Measurements from ENCODE around the gene ZNF683.
A peak's percentile ranks its signal among the peaks of the same experiment; 100 is the strongest.
"Not testable (repeated sequence)": the region's sequence is repeated elsewhere in the genome, so short reads cannot be mapped to it uniquely, and the experiment has no call there.

ZNF683 gene

DNA sequence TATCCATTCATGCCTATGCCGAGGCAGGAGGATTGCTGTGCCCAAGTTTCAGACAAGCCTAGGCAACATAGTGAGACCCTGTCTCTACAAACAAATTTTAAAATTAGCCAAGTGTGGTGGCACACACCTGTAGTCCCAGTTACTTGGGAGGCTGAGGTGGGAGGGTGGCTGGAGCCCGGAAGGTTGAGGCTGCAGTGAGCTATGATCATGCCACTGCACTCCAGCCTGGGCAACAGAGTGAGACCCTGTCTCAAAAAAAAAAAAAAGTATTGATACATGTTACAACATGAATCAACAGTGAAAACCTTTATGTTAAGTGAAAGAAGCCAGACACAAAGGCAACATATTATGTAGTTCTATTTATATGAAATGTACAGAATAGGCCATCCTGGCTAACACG lies 12.5 kb upstream of the ZNF683 start:
- not testable (repeated sequence) for DNase-seq (ENCODE audit: low read depth)

DNA sequence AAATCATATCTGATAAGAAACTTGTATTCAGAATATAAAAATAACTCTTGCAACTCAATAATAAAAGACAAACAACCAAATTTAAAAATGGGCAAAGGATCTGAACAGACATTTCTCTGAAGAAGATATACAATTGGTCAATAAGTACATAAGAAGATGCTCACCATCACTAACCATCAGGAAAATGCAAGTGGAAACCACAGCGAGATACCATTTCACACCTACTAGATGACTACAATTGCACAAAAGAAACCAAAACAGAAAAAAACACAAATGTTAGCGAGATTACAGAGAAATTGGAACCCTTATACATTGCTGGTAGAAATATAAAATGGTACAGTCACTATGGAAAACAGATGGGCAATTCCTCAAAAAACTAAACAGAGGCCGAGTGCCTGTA lies 11.5 kb upstream of the ZNF683 start:
- no peak for DNase-seq (ENCODE audit: low read depth)

DNA sequence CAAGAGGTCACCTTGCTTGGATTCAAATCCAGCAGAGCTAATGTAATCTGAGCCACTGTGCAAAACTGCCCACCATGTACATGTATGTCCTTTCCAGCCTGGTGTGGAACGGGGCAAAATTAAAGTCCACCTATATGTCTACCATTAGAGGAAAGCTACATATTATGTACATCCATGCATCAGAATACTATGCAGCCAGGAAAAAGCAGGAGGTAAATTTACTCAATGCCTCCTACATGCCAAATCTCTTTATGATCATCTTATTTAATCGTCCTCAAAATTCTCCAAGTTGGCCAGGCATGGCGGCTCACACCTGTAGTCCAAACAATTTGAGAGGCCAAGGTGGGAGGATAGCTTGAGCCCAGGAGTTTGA lies 6.3 kb upstream of the ZNF683 start:
- DNase-seq (ENCODE audit: low read depth): no peak

DNA sequence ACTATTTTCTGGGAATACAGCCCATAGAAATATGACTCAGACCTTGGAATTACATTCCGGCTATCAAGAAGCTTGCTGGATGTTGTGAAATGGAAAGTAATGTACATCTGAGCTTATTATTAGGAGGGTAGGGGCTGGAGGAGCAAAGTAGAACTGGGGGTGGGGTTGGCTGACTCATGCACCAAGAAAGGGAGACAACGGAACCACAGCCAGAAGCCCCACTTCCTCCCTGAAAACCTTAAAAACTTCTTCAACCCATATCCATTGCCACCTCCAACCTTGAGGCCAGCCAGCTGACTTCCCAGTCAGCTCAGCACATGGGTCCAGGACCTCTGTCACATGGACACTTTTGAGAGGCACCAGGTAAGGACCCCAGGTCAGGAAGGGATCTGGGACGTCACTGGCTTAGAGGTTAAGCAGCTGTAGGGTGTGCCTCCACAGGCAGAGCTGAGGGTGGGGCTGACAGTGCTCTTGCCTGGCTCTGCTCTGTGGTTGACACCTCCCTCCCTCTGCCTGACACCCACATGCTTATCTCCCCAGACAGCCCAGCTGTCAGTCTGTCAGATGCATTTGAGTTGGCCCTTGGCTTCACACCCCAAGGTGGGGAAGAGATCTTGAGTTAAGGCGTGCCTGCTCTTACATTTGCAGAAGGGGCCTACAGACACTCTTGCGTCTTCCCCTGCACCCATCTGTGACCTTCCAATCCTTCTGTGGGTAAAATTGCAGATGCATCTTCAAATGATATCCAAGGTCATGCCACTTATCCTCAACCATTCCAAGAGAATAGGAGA lies 5.7 kb upstream of the ZNF683 start:
- peak; percentile 70 for DNase-seq (ENCODE audit: low read depth)

DNA sequence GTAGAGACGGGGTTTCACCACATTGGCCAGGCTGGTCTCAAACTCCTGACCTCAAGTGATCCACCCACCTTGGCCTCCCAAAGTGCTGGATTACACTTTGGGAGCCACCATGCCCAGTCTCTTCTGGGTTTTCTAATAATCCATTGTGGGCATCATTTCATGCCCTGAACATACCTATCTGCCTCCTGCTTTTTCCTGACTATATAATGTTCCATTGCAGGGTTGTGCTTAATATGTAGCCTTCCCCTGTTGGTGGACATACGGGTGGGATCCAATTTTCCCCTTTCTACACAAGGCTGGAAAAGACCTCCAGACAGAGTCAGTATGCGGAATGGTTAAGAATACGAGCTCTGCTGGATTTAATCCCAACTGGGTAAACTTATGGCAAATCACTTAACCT lies 3.5 kb upstream of the ZNF683 start:
- DNase-seq (ENCODE audit: low read depth): no peak

DNA sequence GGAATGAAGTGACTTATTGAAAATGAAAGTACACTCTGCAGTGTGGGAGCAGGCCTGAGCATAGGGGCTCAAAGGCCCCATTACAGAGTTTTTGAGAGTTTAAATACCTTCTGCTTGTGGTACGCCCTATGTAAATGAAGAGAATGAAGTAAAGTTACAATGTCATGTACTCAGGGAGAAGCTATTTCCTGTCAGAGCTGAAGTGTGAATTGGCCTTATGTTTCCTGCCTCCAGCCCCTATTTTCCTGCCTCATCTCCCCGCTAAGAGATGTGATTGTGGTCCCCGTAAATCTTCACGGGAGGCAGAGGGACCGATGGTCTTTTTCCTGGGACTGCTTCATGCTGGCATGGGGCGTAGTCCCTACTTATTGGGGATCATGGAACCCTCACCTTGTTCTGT lies 2.5 kb upstream of the ZNF683 start:
- no peak for DNase-seq (ENCODE audit: low read depth)

DNA sequence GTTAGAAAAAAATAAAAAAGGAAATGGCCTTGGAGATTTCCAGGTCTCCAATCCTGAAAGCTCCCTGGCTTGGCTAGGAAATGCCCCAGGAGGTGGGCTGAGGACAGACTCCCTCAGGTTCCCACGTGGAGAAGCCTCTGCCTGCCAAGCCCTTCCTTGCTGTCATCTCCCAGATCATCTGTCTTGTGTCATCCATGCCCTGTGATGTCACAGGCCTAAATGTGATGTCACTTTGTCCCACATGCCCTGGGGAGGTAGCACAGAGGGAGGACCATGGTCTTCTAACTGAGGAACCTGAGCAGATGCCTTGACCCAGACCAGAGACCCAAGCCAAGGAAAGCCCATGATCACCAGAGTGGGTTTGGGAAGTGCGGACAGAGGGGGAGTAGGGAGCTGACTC lies 1.8 kb upstream of the ZNF683 start:
- DNase-seq (ENCODE audit: low read depth): not testable (repeated sequence)

DNA sequence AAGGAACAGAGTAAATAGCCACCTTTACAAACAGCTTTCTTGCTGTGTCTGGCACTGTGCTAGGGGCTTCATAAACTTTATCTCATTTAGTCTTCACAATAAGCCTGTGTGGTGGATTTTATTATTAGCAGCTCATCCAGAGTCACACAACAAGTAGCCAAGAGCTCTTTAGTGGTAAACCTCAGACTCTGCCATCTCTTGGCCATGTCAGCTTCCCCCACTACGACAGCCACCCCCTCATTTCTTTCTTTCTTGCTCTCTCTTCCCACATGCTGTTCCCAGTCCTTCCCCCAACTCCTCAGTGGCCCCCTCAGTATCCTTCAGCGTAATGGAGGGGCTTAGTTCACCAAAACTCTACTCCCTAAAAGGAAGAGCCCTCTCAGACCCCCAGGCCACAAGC lies 1.2 kb upstream of the ZNF683 start:
- DNase-seq (ENCODE audit: low read depth): no peak

DNA sequence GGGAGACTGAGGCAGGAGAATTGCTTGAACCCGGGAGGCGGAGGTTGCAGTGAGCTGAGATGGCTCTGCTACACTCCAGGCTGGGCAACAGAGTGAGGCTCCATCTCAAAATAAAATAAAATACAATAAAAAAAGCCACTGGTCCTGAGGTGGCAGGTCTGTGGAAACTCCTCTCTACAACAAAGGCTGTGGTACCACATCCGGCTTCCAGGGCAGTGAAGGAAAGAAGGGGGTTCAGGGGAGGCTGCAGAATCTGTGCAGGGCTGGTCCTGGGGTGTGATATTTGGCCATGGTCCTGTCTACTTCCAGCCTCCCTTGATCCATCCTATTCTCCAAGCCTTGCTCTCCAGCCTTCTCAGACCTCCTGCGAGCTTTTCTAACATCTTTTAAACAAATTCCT lies 731 bp upstream of the ZNF683 start:
- DNase-seq (ENCODE audit: low read depth): no peak

DNA sequence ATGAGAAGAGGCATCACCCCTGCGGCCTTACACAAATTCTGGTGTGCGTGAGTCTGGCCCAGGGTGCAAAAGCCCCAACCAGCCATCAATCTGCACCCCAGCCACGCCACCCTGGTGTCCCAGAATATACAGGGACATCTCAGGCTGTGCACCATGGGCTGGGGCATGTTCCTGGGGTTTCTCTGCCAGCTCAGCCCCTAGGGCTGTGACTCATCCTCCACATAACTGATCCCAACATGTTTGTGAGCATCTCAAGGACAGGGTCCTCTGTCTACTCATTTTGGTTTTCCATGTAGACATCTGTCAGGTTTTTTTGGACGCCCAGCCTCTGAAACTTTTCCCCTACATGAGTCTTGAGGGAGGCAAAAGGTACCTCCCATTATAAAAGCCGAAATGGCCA lies 511 bp downstream of the ZNF683 start:
- DNase-seq (ENCODE audit: low read depth): no peak

DNA sequence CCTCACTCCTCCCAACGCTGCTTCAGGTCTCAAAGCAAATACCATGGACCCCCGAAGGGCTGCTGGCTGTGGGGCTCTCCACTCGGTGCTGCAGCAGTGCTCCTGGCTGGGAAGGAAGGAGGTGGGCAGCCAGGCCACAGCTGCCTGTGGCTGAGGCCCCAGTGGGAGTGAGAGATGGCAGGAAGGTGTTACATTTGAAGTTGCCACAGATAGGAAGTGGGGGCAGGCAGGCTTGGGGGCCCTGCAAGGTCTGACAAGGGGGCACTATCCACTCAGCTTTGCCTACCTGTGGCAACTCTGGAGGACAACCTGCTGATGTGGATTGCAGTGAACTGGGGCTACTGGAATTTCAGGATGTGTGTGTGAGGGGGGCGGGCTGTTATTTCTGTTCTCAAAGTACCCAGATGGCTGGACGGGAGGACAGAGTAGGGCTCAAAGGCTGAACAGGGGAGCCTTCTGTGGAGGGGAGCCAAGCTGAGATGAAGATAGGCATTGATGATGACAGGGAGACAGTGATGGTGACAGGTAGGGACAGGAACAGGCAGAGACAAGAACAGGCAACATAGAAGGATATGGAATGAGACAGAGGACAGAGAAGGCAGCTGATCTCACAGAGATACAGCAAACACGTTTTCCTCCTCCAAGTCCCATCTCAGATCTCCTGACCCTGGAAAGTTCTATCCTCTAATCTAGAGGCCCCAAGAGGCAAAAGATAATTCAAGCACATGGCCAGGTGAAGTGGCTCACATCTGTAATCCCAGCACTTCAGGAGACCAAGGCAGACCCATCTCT lies 1.8 kb downstream of the ZNF683 start:
- no peak for DNase-seq (ENCODE audit: low read depth)

DNA sequence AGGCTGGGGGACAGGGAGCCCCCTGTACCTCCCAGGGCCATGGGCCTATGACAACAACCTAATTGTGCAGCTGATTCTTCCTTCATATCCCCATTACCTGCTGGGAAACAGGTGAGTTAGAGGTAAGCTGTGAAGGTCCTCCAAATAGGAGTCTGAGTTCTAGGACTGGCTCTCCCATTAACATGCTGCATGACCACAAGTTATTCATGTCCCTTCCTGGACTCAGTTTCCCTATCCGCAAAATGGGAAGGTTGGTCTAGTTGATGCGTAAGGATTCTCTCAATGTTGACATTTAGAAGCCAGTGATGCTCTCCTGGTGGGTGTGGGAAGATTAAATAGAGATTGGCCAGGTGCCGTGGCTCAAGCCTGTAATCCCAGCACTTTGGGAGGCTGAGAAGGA lies 4.1 kb downstream of the ZNF683 start:
- no peak for DNase-seq (ENCODE audit: low read depth)

DNA sequence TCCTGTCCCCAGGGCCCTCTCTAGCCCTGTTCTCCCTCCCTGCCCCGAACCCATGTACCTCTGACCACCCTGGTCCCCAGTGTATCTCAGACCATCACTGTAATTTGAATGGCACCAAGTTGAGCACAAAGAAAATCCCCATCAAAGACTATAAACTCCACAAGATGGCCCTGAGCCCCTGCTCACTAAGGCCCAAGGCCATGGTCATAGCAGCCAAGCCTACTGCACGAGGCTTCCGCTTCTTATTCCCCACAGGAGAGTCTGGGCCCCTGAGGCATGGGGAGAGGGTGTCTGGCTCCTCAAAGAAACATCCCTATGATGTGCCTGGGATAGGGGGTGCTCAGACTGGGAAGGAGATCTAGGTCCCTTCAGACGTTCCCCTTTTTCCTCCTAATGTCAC lies 4.5 kb downstream of the ZNF683 start:
- DNase-seq (ENCODE audit: low read depth): no peak

DNA sequence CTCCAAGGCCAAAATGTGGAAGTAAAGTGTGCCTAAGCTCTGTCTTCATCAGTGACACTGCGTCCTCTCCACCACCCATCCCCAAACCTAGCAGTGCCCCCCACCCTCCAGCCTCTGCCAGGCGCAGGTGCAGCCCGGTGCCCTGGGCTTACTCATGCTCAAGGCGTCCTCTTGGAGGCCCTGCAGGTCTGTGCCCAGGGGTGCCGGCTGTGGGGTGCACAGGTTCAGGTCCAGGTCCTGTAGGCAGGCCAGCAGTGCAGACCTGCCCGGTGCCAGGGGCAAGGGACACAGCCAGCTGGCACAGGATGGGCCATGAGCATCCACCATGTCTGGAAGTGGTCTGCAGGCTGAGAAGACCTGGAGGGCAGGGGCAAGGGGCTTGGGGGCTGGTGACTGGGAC lies 5.1 kb downstream of the ZNF683 start:
- DNase-seq (ENCODE audit: low read depth): no peak

DNA sequence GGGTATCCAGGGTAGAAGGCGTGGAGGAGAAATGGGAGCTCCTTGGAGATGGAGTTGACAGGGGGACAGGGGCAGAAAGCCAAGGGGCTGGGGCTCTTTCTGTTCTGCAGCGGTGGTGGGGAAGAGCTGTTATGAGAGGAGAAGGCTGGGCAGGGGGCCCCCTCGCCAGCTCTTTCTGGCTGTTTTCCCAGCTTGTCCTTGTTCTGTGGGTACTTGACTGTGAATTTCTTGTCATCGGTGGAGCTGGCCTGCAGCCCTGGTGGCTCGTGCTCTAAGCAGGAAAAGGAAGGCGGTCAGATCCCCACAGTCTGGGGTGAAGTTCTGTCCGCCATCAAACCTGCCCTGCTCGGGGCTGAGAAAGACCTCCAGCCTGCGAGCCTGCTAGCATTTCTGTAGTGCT lies 7.6 kb downstream of the ZNF683 start:
- DNase-seq (ENCODE audit: low read depth): no peak

DNA sequence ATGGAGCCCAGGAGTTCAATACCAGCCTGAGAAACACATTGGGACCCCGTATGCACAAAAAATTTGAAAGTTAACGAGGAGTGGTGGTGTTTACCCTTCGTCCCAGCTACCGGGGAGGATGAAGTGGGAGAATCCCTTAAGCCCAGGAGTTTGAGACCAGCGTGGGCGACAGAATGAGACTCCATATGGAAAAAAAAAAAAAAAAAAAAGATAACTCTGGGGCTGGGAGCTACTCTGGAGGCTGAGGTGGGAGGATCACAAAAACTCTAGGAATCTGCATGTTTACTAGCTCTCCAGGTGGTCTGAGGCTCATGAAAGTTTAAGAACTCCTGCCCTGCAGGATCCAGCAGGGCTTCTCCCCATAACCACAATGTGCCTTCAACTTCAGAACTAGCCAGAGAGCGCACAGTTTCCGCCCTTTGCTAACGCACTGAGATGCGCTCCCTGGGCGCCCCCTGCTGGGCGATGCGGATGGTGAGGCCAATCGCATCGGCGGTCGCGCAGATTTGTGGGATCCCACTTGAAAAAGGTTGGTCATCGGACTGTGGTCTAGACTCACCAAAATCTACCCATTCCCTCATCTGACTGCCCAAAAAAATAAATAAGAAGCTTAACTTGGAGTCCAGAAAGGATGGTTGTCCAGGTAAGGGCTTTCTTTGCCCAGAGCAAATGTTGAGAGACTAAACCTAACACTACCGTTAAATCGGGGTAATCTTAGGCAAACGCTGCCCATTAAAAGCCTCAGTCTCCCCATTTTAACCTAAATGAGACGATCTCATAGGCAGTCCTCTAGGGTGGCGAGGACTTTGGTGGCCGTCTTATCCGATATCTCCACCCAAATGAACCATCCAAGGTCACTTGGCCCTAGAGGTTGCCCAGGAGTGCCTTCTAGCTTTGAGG lies 8.8 kb downstream of the ZNF683 start:
- DNase-seq (ENCODE audit: low read depth): peak; percentile 81

DNA sequence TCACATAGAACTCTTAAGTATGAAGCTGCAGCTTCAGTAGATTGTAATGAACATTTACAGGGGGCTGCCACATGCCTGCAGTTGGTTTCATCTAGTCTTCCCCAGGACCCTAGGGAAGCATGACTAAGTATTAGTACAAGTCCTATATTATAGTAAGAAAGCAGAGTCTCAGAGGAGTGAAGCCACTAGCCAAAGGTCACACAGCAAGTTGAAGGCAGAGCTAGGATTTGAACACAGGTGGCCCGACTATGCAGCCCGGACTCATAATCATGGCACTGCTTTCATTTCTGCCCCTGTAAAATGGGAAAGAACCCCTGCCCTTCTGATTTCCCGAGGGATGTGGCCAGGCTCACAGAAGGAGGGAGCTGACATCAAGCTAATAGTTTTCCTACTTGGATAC lies 10.2 kb downstream of the ZNF683 start:
- DNase-seq (ENCODE audit: low read depth): no peak

DNA sequence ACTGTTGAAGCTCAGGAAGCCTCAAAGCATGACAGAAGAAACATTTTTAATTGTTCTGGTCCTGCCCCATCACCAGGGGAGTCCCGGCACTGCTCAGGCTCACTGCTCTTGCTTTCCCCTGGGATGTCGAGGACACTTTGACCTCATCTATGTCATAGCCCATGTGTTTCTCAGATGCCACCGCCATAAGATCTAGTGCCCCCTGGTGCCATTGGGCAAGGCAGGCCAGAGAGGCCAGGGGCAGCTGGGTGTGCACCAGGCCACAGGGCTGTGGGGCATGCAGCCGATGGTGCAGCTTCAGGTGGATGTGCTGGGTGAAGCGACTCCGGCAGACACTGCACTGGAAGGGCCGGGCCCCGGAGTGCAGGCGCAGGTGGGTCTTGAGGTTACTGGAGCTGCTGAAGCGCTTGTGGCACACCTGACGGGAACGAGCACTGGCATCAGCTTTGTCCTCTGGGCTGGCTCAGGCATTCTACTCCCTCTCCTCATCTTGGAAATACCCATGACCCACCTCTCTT lies 10.9 kb downstream of the ZNF683 start:
- DNase-seq (ENCODE audit: low read depth): no peak

DNA sequence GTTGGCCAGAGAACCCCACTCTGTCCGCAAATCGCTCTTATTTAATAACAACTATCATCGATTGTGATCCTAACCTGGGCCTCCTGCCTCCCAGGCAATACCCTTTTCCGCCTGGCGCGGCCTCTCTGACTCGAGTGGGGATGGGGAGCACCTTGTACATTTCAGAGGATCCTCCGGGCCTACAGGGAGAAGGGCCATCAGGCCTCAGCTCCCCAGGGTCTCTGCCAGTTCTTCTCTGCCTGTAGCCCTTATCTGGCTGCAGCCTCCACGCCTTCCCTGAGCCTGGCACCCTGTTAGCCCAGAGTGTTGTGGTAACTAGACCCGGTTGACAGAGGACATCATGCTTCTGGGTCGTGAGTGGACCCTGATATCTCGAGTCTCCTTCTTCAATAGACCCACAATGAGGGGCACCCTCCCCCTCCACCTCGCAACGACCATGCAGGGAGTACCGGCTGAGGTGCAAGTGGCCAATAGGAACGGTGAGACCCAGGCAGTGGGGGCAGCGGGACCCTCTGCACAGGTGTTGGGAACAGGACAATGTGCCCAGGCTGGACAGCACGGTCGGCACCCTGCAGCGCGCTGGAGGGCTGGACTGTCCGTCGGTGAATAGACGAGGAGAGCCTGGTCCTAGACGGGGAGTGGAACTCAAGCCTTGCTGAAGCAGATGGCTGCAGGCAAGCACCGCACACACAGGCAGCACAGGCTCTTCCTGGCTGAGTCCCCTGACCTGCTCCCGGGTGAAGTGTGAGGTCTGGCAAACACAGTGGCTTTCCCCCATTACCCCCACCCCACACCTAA lies 11.5 kb downstream of the ZNF683 start:
- DNase-seq (ENCODE audit: low read depth): no peak

DNA sequence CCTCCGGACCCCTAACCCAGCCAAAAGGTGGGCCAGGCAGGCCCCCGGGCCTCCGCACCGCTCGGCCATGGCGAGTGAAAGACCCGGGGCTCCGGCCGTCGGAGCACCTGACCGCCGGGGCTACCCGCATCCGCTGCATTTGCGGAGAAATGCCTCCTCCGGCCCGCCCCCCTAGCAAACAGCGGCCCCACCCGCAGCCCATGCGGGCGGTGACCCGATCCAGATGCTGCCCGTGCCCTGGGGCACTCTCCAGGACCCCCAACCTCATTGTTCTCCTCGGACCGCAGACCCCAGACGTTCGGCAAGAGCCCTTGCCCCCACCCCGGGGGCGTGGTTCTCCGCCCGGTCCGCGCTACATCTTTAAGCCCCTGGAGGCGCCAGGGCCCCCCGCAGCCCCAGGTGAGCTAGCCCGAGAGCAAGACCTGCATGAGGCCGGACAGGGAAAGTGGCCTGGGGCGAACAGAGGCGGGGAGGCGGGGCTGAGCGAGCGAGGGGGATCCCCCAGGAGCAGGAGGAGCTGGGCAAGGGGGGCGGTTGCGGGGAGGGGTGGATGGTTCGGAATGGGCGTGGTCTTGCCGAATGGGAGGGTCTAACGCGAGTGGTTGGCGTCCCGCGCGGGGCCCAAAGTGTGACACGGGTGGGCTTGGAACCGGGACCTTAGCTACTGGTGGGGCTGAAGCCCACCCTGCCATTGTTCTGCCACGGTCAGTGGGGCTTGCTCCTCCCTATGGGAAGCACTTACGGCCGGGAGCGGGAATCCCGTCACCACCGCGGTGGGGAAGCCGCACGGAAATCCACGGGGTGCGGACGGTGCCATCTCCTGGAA lies 12.4 kb downstream of the ZNF683 start:
- peak; percentile 22 for DNase-seq (ENCODE audit: low read depth)

All from stimulated activated CD8-positive, alpha-beta memory T cell treated with anti-CD3 and anti-CD28 coated beads, Interleukin-12 subunit alpha, Interleukin-12 subunit beta, amount 100 ng/mL, for 1 hour (primary cell).